ENCODE data around the gene FZD1.

DNA sequence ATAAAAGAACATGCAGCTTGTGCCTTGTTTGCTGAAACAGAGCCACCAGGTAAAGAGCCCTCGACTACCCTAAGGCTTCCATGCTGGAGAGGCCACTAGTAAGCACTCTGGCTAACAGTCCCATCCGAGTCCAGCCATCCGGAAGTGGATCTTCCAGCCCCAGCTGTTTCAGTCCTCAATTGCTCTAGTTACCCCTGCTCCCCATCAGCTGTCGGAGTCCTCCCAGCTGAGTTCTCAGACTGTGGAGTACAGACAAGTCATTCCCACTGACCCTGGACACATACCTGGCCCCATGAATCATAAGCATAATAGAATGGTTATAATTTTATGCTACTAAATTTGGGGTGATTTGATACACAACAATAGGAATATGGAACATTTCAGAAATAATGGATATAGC is 13.5 kb upstream of the FZD1 start:
- TF ChIP-seq, protein P1, sequence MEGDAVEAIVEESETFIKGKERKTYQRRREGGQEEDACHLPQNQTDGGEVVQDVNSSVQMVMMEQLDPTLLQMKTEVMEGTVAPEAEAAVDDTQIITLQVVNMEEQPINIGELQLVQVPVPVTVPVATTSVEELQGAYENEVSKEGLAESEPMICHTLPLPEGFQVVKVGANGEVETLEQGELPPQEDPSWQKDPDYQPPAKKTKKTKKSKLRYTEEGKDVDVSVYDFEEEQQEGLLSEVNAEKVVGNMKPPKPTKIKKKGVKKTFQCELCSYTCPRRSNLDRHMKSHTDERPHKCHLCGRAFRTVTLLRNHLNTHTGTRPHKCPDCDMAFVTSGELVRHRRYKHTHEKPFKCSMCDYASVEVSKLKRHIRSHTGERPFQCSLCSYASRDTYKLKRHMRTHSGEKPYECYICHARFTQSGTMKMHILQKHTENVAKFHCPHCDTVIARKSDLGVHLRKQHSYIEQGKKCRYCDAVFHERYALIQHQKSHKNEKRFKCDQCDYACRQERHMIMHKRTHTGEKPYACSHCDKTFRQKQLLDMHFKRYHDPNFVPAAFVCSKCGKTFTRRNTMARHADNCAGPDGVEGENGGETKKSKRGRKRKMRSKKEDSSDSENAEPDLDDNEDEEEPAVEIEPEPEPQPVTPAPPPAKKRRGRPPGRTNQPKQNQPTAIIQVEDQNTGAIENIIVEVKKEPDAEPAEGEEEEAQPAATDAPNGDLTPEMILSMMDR (IDR thresholded peaks at IDR 0.05; ENCODE audit: insufficient read depth, low read length): no peak
- TF ChIP-seq POLR2AphosphoS5 (IDR thresholded peaks at IDR 0.05; ENCODE audit: low read depth): no peak

Measured in HL-60 (cell line).